GM18508 (cell line): ENCODE data around the gene FRMD1.

Experiments used
- ATAC-seq: cut with Tn5 transposase; IDR thresholded peaks from one replicate; pipeline ENCODE4 v1.9.1; 2021; ENCODE audit warnings: moderate number of reproducible peaks; ENCODE audit not compliant: insufficient read depth, unreplicated experiment

FRMD1 gene

GRCh38 chr6:168058691-168059551, 20.1 kb downstream of the FRMD1 start:
- ATAC-seq, result no peak

- no peak for ATAC-seq
Observed at GRCh38 chr6:168057836-168058235, 21.2 kb downstream of the FRMD1 start.

DNA sequence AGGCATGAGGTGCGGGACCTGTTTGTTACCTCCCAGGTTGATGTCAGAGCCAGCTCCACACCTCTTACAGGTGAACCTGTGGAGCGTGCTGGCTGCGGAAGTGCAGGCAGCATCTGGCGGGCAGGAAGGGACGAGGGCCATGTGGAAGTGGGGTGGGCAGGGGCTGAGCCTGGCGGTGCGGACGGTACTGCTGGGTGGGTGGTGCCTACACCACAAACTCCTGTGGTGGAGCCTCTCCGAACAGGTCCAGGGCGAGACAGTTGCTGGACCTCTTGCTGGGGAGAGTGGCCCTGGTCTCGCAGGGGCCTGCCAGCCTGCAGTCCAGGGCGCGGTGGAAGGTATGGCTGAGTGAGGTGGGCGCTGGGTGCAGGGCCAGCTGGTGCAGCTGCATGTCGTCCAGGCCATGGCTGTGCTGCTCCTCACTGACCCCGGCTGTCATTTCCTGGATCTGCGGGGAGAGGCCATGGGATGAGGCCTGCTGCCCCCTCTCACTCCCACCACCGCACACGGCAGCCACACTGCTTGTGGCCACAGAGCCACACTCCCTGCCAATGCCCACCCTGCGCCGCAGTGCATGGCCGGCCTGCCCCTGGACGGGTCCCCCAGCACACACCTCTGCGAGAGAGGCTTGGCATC, 22.0 kb downstream of the FRMD1 start:
- no peak for ATAC-seq

DNA sequence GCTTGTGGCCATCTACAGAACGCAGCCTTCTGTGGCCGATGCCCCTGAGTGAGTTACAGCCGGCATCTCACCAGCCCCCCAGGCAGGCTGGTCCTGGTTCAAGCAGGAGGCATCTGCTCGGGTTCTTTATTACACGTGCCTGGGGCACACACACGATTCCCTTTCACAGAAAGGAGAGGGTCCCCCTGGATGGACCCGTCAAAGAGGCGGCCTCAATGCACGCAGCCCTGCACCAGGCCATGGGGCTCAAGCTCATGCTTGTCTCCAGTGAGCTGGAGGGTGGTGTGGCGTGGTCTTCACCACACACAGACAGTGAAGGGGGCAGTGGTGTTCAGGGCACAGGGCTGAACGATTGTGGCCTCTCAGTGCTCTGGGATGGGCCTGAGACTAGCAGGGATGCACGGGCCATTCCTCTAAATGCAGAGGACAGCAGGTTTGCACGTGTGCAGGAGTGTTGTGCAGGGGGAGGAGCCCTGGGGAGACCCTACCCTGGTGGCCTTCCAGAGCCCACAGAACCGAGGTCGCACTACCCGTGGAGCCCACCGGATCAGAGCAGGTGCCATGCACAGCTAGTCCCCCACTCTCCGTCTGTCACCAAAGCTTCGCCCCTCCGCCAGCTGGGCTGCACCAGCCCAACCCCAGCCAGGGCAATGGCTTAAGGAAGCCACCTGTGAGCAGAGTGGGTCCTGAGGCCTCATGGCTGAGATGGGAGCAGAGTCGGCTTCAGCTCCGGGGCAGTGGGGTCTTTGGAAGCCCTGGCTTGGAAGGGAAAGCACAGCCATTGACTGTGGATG, 23.1 kb downstream of the FRMD1 start:
- no peak for ATAC-seq

DNA sequence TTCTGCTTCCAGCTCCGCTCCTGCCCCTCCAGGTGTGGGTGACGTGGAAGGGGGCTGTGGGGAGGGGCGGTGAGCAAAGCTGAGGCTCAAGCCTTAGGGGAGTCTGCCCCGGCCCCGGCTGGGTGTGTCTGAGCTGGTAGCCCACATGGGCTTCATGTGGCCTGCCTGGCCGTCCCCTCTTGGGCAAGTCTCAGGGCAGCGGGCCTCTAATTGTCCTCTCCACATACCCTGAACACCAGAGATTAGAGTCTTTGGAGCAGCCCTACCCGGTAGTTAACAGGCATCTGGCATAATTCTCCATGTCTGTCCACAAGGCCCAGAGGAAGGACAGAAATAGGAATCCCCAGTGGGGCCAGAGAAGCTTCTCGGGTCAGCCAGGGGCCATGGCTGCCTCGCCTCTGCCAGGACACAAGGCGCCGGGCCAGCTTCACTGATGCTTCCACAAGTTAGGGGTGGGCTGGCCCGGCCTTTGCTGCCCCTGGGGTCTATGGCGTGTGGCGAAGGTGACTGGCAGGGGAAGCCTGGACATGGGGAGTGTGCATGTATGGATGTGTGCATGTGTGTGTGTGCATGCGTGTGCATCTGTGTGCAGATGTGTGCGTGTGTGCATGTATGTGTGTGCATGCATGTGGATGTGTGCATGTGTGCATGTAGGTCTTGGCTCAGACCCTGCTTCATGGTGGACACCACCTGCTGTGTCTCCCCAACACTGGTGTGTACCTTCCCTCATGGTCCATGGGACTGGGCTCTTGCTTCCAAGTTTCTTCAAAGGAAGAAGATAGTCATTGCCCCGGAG, 24.0 kb downstream of the FRMD1 start:
- no peak for ATAC-seq

DNA sequence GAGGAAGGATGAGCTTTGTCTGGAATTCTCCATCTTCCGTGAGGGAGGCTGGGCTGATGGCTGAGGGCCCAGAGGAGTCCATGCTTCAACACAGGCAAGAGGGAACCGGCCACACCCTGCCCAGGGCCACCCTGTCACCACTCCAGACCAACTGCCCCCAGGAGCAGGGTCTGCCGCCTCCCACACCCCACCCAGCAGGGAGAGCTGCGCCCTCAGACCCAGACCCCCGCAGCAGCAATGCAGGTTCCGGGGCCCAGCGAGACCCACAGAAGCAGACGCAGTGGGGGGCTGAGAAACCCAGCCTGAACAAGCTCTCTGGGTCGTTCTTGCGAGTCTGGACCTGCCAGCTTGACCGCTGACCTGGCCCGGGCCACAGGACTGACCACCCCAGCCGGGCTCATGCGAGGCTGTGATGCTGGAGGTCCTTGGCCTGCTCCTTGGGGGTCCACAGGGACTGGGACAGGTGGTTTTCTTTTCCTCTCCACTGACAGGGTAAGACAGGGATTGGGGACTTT, 25.0 kb downstream of the FRMD1 start:
- no peak for ATAC-seq

GRCh38 chr6:168053086-168053956, 25.7 kb downstream of the FRMD1 start:
- no peak for ATAC-seq

- no peak for ATAC-seq
Observed at GRCh38 chr6:168052291-168052891, 26.6 kb downstream of the FRMD1 start.

DNA sequence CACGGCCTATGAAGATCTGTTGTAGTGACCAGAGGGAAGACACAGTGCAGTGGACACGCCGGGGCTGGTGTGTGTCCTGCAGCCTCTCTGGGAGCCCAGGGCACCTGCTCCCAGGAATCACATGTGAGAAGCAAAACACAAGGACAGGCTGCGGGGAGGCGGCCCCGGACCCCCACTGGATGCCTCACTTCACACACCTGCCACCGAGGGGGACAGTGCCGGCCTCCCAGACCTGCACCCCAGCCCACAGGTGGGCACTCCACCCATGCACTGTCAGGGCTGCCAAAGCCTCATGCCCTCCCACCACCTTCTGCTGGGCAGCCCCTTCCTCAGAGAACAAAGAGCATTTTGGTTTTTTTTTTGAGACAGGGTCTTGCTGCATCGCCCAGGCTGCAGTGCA, 27.4 kb downstream of the FRMD1 start:
- no peak for ATAC-seq

DNA sequence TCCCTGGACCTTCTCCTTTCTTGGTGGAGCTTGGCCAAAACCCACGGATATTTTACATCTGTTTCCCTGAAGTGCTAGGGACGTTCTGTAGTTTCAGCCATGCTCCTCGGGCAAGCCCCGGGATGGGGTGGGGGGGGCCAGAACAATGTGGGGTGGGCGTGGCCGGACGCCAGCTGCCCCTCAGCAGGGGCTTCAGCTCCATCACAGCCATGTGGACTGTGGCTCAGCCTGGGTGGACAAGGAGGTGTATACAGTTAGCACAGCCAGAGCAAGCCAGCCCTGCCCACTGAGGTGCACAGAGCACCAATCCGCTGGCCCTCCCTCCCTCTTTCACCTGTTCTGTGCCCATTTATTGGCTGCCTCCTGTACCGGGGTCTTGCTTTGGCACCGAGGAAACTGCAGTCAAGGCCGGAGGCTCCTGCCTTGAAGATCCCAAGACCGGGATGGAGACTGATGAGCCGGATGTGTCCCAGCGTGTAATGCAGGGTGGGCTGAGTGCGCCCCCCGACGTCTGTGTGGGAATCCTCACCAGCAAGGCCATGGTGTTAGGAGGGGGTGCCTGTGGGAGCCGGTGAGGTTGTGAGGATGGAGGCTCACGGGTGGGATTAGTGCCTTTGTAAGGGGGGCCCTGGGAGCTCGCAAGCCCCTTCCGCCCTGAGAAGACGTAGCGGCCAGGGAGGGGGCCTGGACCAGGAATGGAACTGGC, 28.0 kb downstream of the FRMD1 start:
- no peak for ATAC-seq

DNA sequence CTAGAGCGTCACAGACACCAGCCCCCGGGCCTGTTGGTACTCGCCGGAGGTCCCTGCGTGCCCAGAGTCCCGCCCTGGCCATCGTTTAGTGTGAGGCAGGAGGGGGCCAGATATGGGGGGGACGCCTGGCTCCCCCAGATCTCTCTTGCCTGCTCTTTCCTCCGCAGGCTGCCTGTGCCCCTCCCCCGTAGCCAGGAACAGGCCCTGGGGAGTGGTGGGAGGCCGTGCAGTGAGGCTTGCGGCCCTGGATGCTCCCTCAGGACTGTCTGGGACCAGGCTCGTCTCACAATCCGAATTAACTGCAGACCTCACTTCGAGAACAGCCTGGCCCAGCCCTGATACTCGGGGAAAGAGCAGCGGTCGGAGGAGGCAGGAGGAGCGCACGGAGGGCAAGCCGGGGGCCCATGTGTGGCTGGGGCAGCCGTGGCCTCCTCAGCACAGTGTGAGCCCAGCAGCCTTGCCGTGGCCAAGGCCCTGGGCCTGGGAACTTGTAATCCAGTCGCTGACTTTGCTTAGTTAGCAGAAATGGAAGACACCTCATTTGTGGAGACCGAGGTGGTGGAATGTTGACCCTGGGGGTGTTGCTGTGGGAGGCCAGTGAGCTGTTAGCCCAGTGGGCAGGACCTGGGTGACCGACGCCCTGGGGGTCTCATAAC, 28.7 kb downstream of the FRMD1 start:
- ATAC-seq, result no peak

DNA sequence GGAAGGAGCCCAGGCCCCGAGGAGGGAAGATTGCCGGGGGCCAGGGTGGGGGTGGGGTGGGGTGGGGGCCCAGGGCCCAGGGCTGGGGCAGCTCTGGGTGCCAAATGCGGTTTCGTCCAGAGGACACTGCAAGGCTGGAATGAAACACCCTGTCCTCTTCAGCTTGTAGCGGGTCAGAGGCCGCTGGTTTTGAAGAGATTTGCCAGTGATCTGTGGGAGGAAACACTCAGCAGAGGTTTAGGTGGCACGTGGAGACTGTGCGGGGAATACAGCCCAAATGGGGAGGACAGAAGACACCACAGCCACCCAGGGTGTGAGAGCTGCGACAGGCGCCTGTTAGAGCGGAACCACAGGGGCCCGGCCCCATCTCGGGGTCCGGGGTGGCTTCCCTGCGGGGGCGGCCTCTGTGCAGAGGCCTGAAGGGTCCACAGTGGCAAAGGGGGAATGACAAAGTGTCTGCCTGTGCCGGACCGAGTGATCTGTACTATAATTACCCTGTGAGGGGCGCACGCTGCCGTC, 29.2 kb downstream of the FRMD1 start:
- ATAC-seq, result no peak

DNA sequence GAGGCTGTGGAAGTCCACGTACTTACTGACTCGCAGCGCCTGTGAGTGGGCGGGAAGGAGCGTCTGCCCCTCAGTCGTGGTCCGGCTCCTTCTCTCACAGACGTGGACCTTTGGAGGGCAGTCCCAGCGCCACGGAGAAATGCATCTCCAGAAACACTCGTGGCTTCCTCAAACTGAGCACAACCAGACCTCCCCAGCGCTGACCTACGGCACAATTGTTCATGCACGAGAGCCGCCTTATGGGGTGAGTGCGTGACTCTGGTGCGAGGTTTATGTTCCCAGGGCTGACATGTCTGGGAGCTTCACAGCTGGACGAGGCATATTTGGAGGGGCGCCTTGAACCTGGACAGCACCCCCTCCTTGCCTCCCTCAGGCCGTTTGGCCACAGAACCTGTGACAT, 29.7 kb downstream of the FRMD1 start:
- ATAC-seq, result no peak

DNA sequence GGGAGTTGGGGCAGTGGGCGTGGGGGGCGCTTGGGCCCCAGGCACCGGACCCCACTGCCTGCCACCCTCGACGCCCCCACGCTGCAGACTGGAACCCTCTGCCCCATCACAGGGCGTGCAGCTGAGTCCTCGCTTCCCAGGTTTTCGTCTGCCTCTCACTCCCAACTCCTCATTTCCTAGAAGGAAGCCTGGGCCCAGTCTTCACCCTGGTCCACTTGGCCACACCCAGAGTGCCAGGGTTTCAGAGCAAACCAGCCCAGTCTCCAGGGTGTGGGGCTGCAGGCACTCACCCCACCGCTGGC, 30.3 kb downstream of the FRMD1 start:
- ATAC-seq, result no peak

DNA sequence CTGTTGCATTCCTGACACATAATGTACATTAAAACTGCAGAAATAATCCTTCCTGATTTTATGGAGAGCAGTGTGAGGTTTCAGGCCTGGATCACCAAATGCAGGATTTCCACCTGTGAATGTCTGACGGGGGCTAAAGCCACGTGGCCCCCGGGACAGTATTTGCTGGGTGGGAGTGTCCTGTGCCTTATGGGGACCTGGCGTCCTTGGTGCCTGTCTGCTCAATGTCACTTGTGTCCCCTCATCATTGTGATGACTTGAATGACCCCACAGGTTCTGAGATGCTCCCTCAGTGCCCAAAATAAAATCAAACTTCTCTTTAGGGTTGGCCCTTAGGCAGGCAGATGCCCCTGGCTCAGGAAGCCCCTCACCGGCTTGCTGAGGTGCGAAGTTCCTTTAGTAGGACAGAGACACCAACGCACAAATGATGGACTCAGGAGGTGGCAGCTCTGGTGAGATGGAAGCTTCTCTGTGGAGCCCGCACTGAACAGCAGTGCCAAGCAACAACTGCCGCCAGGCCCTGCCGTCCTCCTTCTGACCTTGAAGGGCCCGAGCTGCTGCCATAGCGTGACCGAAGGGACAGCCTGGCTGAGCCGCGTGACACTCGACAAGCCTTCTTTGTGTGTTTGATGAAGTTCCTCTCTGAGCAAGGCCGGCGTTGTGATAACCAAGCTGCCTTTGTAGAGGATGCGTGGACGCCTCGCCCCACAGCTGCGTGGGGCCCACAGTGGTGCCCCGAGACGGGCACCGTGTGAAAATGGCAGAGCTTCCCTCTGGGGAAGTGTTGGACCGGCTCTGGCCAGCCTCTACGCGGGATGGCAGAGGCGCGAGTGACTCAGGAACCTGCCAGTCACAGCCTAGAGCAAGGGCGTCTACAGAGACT, 30.9 kb downstream of the FRMD1 start:
- no peak for ATAC-seq

DNA sequence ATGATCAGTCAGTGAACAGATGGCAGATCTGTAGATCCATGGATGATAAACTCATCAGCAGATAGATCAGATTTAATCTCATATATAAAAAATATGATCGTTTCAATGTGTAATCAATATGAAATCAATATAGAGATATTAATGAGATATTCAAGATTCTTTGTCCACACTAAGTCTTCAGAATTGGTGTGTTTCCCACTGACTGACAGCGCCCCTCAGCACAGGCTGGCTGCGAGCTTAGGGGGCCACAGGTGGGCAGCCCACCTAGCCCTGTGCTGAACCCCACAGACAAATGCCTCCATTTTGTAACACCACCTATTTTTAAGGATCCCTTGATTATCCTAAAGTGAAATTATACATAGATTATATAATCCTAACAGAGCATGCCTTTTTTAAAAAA, 32.3 kb downstream of the FRMD1 start:
- no peak for ATAC-seq
